ENCODE data around the gene IFIT1B. TPM values are rescaled to one million over a fixed set of nuclear protein-coding genes. Genes with fewer than 3 reads are reported as not detected.

Gene IFIT1B
- total RNA-seq, 1 experiment from 2014 or later: not detected

- CTCF ChIA-PET: no interaction called here
- no peak overlapping the region for H3K27ac Mint-ChIP-seq
- H3K36me3 Mint-ChIP-seq: no peaks in the 10 kb centered on the region
- DNase-seq (ENCODE audit: low spot score) (no peak), ATAC-seq (no peak)
- TF ChIP-seq NFE2L1 (CRISPR knock-in tag; IDR thresholded peaks at IDR 0.05) (no peak), ZNF423 (CRISPR knock-in tag; IDR thresholded peaks at IDR 0.05) (no peak), E2F1 (CRISPR knock-in tag; IDR thresholded peaks at IDR 0.05) (no peak)
- H3K4me1 Mint-ChIP-seq: peaks cover 14% of the 10 kb centered on the region
- no peaks in the 10 kb centered on the region for H3K27me3 Mint-ChIP-seq (ENCODE audit: low read depth)
- POLR2A ChIA-PET: no interaction called here
- H3K9me3 Mint-ChIP-seq: peaks cover under 1% of the 10 kb centered on the region; the same call in 1 of the 2 replicates
- H3K4me3 Mint-ChIP-seq: no peak overlapping the region
These were observed 6.8 kb upstream of the IFIT1B start for GRCh38 chr10:89371079-89371478.

GRCh38 chr10:89371987-89372386 lies 5.9 kb upstream of the IFIT1B start:
- no peak for DNase-seq (ENCODE audit: low spot score)
- ATAC-seq: no peak
- no peak overlapping the region for H3K4me3 Mint-ChIP-seq
- no peaks in the 10 kb centered on the region for H3K36me3 Mint-ChIP-seq
- TF ChIP-seq USF1 (CRISPR knock-in tag; IDR thresholded peaks at IDR 0.05) (no peak), ZSCAN18 (CRISPR knock-in tag; IDR thresholded peaks at IDR 0.05) (no peak), TP53 (CRISPR knock-in tag; IDR thresholded peaks at IDR 0.05) (no peak), FOXK1 (CRISPR knock-in tag; IDR thresholded peaks at IDR 0.05) (no peak), SMAD4 (CRISPR knock-in tag; IDR thresholded peaks at IDR 0.05) (no peak), TCF7 (CRISPR knock-in tag; IDR thresholded peaks at IDR 0.05; ENCODE audit: low read depth) (no peak), FOXP1 (CRISPR knock-in tag; IDR thresholded peaks at IDR 0.05; ENCODE audit: borderline replicate concordance) (no peak), NFATC4 (CRISPR knock-in tag; IDR thresholded peaks at IDR 0.05) (no peak), MXD4 (CRISPR knock-in tag; IDR thresholded peaks at IDR 0.05; ENCODE audit: borderline replicate concordance) (no peak), E2F1 (CRISPR knock-in tag; IDR thresholded peaks at IDR 0.05) (no peak), CTCF (IDR thresholded peaks at IDR 0.05) (no peak), GRHL2 (CRISPR knock-in tag; IDR thresholded peaks at IDR 0.05; ENCODE audit: insufficient replicate concordance, severe bottlenecking) (no peak), ATF1 (CRISPR knock-in tag; IDR thresholded peaks at IDR 0.05) (no peak), CREM (CRISPR knock-in tag; IDR thresholded peaks at IDR 0.05) (no peak), NR3C1 (CRISPR knock-in tag; conservative IDR thresholded peaks at IDR 0.05; ENCODE audit: low read depth) (no peak), RORB (CRISPR knock-in tag; IDR thresholded peaks at IDR 0.05) (no peak)
- H3K9me3 Mint-ChIP-seq: no peaks in the 10 kb centered on the region
- peaks cover 14% of the 10 kb centered on the region for H3K4me1 Mint-ChIP-seq
- POLR2A ChIA-PET: no interaction called here
- H3K27ac Mint-ChIP-seq: no peak overlapping the region
- H3K27me3 Mint-ChIP-seq (ENCODE audit: low read depth): no peaks in the 10 kb centered on the region
- CTCF ChIA-PET: no interaction called here

Measured in WTC11 (cell line).